Measurements from ENCODE around the gene PTPRG.

- TF ChIP-seq CTCF (IDR thresholded peaks at IDR 0.05) (no peak), POLR2A (IDR thresholded peaks at IDR 0.05) (no peak)
Measured at GRCh38 chr3:62236016-62236415, 674.6 kb downstream of the PTPRG start.
